GM23338 (cell line): ENCODE results near the gene DVL1. TPM values are rescaled to one million over a fixed set of nuclear protein-coding genes. Genes with fewer than 3 reads are reported as not detected.

ENCODE experiments used
- ATAC-seq: fragments of 200-7000 bp; cut with Tn5 transposase; 3 replicates; pipeline ENCODE4 v1.9.1; 2020
- DNase-seq: peaks from one replicate; pipeline ENCODE4 v3.0.0-alpha.2; 2015; ENCODE audit warnings: low spot score
- H2AFZ ChIP-seq: fragments of 200-600 bp; sonication (generic); 2 replicates; pipeline ENCODE4 v1.8.0; 2016; ENCODE audit warnings: antibody characterized with exemption, mild to moderate bottlenecking, moderate library complexity
- H3F3A ChIP-seq: fragments of 200-600 bp; sonication (generic); replicated peaks from 2 replicates; pipeline ENCODE4 v1.8.0; 2017; ENCODE audit warnings: antibody characterized with exemption, mixed run types, low read depth
- H3K27ac ChIP-seq: fragments of 200-600 bp; sonication (generic); 2 replicates; pipeline ENCODE4 v1.6.1; 2016; ENCODE audit warnings: low read depth
- H3K27me3 ChIP-seq: fragments of 200-600 bp; sonication (generic); 2 replicates; pipeline ENCODE4 v1.8.0; 2016; ENCODE audit warnings: mild to moderate bottlenecking, mixed run types, moderate library complexity; ENCODE audit not compliant: insufficient read depth
- H3K36me3 ChIP-seq: fragments of 200-600 bp; sonication (generic); 2 replicates; pipeline ENCODE4 v1.8.0; 2016; ENCODE audit warnings: mild to moderate bottlenecking; ENCODE audit not compliant: insufficient read depth
- H3K4me1 ChIP-seq: fragments of 200-600 bp; sonication (generic); 2 replicates; pipeline ENCODE4 v1.8.0; 2016; ENCODE audit warnings: mild to moderate bottlenecking, moderate library complexity; ENCODE audit not compliant: insufficient read depth
- H3K4me2 ChIP-seq: fragments of 200-600 bp; sonication (generic); 2 replicates; pipeline ENCODE4 v1.7.1; 2017; ENCODE audit warnings: mixed run types
- H3K4me3 ChIP-seq: fragments of 200-600 bp; sonication (generic); 2 replicates; pipeline ENCODE4 v1.6.1; 2016; ENCODE audit warnings: mixed run types
- H3K79me2 ChIP-seq: fragments of 200-600 bp; sonication (generic); replicated peaks from 2 replicates; pipeline ENCODE4 v1.8.0; 2017; ENCODE audit warnings: mild to moderate bottlenecking; ENCODE audit not compliant: insufficient read depth
- H3K9me2 ChIP-seq: fragments of 200-600 bp; sonication (generic); 2 replicates; pipeline ENCODE4 v1.8.0; 2017; ENCODE audit not compliant: insufficient read depth
- H4K20me1 ChIP-seq: fragments of 200-600 bp; sonication (generic); replicated peaks from 2 replicates; pipeline ENCODE4 v1.8.0; 2017; ENCODE audit warnings: mild to moderate bottlenecking; ENCODE audit not compliant: insufficient read depth
- H3K27ac Mint-ChIP-seq: 2 replicates; pipeline ENCODE4 v1.8.0; 2020; ENCODE audit warnings: inconsistent platforms, mild to moderate bottlenecking, moderate library complexity, mixed read lengths
- H3K27me3 Mint-ChIP-seq: 3 replicates; pipeline ENCODE4 v1.8.0; 2022; ENCODE audit warnings: low read depth, mild to moderate bottlenecking, moderate library complexity, mixed read lengths, inconsistent platforms; ENCODE audit not compliant: insufficient read depth, poor library complexity
- H3K36me3 Mint-ChIP-seq: 3 replicates; pipeline ENCODE4 v1.8.0; 2021; ENCODE audit warnings: low read depth, mild to moderate bottlenecking, inconsistent platforms, moderate library complexity, mixed read lengths
- H3K4me1 Mint-ChIP-seq: 3 replicates; pipeline ENCODE4 v1.8.0; 2020; ENCODE audit warnings: mild to moderate bottlenecking, inconsistent platforms, mixed read lengths
- H3K4me3 Mint-ChIP-seq: 3 replicates; pipeline ENCODE4 v1.8.0; 2021; ENCODE audit warnings: moderate library complexity, mild to moderate bottlenecking, inconsistent platforms, mixed read lengths
- H3K9me3 Mint-ChIP-seq: 3 replicates; pipeline ENCODE4 v1.8.0; 2020; ENCODE audit warnings: moderate library complexity, mild to moderate bottlenecking, inconsistent platforms, mixed read lengths
- CTCF ChIP-seq, 2 experiments: fragments of 200-600 bp in 1 of 2; sonication (generic) in 1 of 2; conservative IDR thresholded peaks; 2 replicates each; pipeline versions ENCODE4 v1.5.1 to v1.6.1; 2016 to 2017; ENCODE audit warnings: antibody characterized with exemption in 2 of 2, low read depth in 2 of 2, mild to moderate bottlenecking in 2 of 2, moderate library complexity in 1 of 2
- EZH2 ChIP-seq: fragments of 200-600 bp; sonication (generic); IDR thresholded peaks from one replicate; pipeline ENCODE4 v1.8.0; 2017; ENCODE audit warnings: antibody characterized with exemption, mild to moderate bottlenecking, low read depth; ENCODE audit not compliant: unreplicated experiment
- EZH2phosphoT487 ChIP-seq: fragments of 200-600 bp; sonication (generic); IDR thresholded peaks from one replicate; pipeline ENCODE4 v1.8.1; 2018; ENCODE audit warnings: antibody characterized with exemption; ENCODE audit not compliant: unreplicated experiment
- JUNB ChIP-seq: IDR thresholded peaks from one replicate; pipeline ENCODE4 v1.6.1; 2016; ENCODE audit warnings: antibody characterized with exemption; ENCODE audit not compliant: unreplicated experiment
- NANOG ChIP-seq: IDR thresholded peaks from 2 replicates; pipeline ENCODE4 v1.6.1; 2016; ENCODE audit warnings: antibody characterized with exemption, borderline replicate concordance
- STAT1 ChIP-seq: IDR thresholded peaks from one replicate; pipeline ENCODE4 v1.6.1; 2016; ENCODE audit warnings: antibody characterized with exemption; ENCODE audit not compliant: unreplicated experiment
- ZNF114 ChIP-seq: fragments of 250-450 bp; sonication (Bioruptor Pico); IDR thresholded peaks from 2 replicates; pipeline ENCODE4 v1.5.0; 2020; ENCODE audit warnings: mild to moderate bottlenecking, moderate library complexity
- ZNF331 ChIP-seq: fragments of 250-450 bp; sonication (Bioruptor Pico); IDR thresholded peaks from 2 replicates; pipeline ENCODE4 v1.5.0; 2020; ENCODE audit warnings: low read depth, mild to moderate bottlenecking, moderate library complexity
- polyA plus RNA-seq: library from polyadenylated mRNA; unstranded; fragments of >200 nt; fragmentation: Nextera tagmentation; extraction: Ambion mirVana; gene quantifications from 2 replicates; pipeline ENCODE4 v1.2.1, GENCODE V29; 2016
- total RNA-seq: library from RNA; depleted of rRNA; stranded (reverse); fragments of >200 nt; shearing (Covaris generic); gene quantifications from 2 replicates; pipeline ENCODE4 v1.2.3, GENCODE V29; 2014
- TF ChIP-seq, protein P1 (sequence below): IDR thresholded peaks from 2 replicates; pipeline ENCODE4 v1.6.1; 2016; ENCODE audit warnings: antibody characterized with exemption
- TF ChIP-seq, protein P2 (sequence below): IDR thresholded peaks from one replicate; pipeline ENCODE4 v1.6.1; 2018; ENCODE audit warnings: antibody characterized with exemption; ENCODE audit not compliant: unreplicated experiment
- TF ChIP-seq, protein P3 (sequence below): fragments of 250-450 bp; sonication (Bioruptor Pico); IDR thresholded peaks from 2 replicates; pipeline ENCODE4 v1.5.0; 2020; ENCODE audit warnings: mild to moderate bottlenecking, moderate library complexity

Gene DVL1
- total and polyA plus RNA-seq, 2 experiments from 2014 or later, result 13.5 to 69.7 TPM

- Histone ChIP-seq H3K36me3 (no peaks in the 10 kb centered on the region), H4K20me1 (peaks cover 12% of the 10 kb centered on the region), H3K9me2 (no peaks in the 10 kb centered on the region), H3K79me2 (peaks cover 21% of the 10 kb centered on the region), H3K4me1 (peaks cover 9% of the 10 kb centered on the region), H3K4me3 (no peak overlapping the region), H3K27me3 (no peaks in the 10 kb centered on the region), H3F3A (peaks cover 19% of the 10 kb centered on the region), H3K27ac (no peak overlapping the region), H3K4me2 (peak overlapping the region; percentile 88; the same call in 1 of the 2 replicates), H2AFZ (no peak overlapping the region)
- no peak overlapping the region for H3K27ac Mint-ChIP-seq
- H3K36me3 Mint-ChIP-seq, result peaks cover 9% of the 10 kb centered on the region; the same call in 2 of the 3 replicates
- TF ChIP-seq ZNF331 (CRISPR knock-in tag) (no peak), ZNF114 (no peak), CTCF (conservative IDR thresholded peaks at IDR 0.05; ENCODE audit: low read depth in 2 of 2) (no peak), NANOG (no peak), EZH2phosphoT487 (no peak), EZH2 (no peak), STAT1 (no peak), JUNB (no peak)
- TF ChIP-seq, protein P1, sequence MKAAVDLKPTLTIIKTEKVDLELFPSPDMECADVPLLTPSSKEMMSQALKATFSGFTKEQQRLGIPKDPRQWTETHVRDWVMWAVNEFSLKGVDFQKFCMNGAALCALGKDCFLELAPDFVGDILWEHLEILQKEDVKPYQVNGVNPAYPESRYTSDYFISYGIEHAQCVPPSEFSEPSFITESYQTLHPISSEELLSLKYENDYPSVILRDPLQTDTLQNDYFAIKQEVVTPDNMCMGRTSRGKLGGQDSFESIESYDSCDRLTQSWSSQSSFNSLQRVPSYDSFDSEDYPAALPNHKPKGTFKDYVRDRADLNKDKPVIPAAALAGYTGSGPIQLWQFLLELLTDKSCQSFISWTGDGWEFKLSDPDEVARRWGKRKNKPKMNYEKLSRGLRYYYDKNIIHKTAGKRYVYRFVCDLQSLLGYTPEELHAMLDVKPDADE, result no peak
- TF ChIP-seq, protein P2, sequence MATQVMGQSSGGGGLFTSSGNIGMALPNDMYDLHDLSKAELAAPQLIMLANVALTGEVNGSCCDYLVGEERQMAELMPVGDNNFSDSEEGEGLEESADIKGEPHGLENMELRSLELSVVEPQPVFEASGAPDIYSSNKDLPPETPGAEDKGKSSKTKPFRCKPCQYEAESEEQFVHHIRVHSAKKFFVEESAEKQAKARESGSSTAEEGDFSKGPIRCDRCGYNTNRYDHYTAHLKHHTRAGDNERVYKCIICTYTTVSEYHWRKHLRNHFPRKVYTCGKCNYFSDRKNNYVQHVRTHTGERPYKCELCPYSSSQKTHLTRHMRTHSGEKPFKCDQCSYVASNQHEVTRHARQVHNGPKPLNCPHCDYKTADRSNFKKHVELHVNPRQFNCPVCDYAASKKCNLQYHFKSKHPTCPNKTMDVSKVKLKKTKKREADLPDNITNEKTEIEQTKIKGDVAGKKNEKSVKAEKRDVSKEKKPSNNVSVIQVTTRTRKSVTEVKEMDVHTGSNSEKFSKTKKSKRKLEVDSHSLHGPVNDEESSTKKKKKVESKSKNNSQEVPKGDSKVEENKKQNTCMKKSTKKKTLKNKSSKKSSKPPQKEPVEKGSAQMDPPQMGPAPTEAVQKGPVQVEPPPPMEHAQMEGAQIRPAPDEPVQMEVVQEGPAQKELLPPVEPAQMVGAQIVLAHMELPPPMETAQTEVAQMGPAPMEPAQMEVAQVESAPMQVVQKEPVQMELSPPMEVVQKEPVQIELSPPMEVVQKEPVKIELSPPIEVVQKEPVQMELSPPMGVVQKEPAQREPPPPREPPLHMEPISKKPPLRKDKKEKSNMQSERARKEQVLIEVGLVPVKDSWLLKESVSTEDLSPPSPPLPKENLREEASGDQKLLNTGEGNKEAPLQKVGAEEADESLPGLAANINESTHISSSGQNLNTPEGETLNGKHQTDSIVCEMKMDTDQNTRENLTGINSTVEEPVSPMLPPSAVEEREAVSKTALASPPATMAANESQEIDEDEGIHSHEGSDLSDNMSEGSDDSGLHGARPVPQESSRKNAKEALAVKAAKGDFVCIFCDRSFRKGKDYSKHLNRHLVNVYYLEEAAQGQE, result no peak
- TF ChIP-seq, protein P3, sequence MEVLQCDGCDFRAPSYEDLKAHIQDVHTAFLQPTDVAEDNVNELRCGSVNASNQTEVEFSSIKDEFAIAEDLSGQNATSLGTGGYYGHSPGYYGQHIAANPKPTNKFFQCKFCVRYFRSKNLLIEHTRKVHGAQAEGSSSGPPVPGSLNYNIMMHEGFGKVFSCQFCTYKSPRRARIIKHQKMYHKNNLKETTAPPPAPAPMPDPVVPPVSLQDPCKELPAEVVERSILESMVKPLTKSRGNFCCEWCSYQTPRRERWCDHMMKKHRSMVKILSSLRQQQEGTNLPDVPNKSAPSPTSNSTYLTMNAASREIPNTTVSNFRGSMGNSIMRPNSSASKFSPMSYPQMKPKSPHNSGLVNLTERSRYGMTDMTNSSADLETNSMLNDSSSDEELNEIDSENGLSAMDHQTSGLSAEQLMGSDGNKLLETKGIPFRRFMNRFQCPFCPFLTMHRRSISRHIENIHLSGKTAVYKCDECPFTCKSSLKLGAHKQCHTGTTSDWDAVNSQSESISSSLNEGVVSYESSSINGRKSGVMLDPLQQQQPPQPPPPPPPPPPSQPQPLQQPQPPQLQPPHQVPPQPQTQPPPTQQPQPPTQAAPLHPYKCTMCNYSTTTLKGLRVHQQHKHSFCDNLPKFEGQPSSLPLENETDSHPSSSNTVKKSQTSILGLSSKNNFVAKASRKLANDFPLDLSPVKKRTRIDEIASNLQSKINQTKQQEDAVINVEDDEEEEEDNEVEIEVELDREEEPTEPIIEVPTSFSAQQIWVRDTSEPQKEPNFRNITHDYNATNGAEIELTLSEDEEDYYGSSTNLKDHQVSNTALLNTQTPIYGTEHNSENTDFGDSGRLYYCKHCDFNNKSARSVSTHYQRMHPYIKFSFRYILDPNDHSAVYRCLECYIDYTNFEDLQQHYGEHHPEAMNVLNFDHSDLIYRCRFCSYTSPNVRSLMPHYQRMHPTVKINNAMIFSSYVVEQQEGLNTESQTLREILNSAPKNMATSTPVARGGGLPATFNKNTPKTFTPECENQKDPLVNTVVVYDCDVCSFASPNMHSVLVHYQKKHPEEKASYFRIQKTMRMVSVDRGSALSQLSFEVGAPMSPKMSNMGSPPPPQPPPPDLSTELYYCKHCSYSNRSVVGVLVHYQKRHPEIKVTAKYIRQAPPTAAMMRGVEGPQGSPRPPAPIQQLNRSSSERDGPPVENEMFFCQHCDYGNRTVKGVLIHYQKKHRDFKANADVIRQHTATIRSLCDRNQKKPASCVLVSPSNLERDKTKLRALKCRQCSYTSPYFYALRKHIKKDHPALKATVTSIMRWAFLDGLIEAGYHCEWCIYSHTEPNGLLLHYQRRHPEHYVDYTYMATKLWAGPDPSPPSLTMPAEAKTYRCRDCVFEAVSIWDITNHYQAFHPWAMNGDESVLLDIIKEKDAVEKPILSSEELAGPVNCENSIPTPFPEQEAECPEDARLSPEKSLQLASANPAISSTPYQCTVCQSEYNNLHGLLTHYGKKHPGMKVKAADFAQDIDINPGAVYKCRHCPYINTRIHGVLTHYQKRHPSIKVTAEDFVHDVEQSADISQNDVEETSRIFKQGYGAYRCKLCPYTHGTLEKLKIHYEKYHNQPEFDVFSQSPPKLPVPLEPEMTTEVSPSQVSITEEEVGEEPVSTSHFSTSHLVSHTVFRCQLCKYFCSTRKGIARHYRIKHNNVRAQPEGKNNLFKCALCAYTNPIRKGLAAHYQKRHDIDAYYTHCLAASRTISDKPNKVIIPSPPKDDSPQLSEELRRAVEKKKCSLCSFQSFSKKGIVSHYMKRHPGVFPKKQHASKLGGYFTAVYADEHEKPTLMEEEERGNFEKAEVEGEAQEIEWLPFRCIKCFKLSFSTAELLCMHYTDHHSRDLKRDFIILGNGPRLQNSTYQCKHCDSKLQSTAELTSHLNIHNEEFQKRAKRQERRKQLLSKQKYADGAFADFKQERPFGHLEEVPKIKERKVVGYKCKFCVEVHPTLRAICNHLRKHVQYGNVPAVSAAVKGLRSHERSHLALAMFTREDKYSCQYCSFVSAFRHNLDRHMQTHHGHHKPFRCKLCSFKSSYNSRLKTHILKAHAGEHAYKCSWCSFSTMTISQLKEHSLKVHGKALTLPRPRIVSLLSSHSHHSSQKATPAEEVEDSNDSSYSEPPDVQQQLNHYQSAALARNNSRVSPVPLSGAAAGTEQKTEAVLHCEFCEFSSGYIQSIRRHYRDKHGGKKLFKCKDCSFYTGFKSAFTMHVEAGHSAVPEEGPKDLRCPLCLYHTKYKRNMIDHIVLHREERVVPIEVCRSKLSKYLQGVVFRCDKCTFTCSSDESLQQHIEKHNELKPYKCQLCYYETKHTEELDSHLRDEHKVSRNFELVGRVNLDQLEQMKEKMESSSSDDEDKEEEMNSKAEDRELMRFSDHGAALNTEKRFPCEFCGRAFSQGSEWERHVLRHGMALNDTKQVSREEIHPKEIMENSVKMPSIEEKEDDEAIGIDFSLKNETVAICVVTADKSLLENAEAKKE (CRISPR knock-in tag), result no peak
- no peak for ATAC-seq
- DNase-seq, result no peak
- H3K9me3 Mint-ChIP-seq, result no peaks in the 10 kb centered on the region; the same call in 2 of the 3 replicates
- H3K4me1 Mint-ChIP-seq, result peaks cover 7% of the 10 kb centered on the region
- peaks cover 11% of the 10 kb centered on the region for H3K27me3 Mint-ChIP-seq
- peak overlapping the region; percentile 90 for H3K4me3 Mint-ChIP-seq
These were observed 24.0 kb upstream of the DVL1 start for GRCh38 chr1:1373051-1373814.
